Activated CD4-positive, alpha-beta T cell treated with anti-CD3 and anti-CD28 coated beads, Interleukin-2, Interleukin-6, amounts not matched to agents 100 ng/mL and 50 ng/mL, durations not matched to agents 16 hours and 8 hours (primary cell): ENCODE results near the gene LCN6.
A peak's percentile ranks its signal among the peaks of the same experiment; 100 is the strongest.

Experiments used
- DNase-seq: peaks from one replicate; pipeline ENCODE4 v3.0.0-alpha.2; 2020

LCN6 gene

DNA sequence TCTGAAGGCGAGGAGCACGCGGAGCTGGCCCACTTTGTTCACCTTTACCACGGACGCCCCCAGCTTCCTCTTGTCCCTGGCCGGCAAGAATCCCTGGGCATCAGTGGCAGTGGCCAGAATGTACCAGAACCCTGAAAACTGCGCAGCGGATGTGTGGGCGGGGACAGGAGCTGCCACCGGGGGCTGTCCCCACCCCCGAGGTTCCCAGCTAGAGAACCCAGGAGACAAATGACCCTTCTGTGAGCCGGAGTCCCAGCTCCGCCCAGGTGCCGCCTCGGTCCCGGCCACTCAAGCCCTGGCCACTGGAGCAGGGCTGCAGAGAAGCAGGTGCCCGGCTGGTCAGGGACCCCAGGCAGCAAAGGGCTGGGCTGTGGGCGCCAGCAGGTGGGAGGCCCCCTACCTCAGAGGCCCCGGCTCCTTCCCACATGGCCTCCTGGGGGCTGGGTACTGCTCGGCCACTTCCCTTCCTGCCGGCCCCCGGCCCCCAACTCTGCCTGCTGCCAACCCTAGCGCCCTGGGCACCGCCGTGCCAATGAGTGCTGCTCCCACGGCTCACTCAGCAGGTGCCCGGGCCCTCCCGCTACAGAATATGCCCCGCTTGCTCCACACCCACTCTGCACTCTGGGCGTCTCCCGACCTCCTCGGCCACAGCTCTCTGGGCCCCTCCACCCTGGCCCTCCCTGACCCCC is 6.3 kb downstream of the LCN6 start:
- peak; percentile 42 for DNase-seq

DNA sequence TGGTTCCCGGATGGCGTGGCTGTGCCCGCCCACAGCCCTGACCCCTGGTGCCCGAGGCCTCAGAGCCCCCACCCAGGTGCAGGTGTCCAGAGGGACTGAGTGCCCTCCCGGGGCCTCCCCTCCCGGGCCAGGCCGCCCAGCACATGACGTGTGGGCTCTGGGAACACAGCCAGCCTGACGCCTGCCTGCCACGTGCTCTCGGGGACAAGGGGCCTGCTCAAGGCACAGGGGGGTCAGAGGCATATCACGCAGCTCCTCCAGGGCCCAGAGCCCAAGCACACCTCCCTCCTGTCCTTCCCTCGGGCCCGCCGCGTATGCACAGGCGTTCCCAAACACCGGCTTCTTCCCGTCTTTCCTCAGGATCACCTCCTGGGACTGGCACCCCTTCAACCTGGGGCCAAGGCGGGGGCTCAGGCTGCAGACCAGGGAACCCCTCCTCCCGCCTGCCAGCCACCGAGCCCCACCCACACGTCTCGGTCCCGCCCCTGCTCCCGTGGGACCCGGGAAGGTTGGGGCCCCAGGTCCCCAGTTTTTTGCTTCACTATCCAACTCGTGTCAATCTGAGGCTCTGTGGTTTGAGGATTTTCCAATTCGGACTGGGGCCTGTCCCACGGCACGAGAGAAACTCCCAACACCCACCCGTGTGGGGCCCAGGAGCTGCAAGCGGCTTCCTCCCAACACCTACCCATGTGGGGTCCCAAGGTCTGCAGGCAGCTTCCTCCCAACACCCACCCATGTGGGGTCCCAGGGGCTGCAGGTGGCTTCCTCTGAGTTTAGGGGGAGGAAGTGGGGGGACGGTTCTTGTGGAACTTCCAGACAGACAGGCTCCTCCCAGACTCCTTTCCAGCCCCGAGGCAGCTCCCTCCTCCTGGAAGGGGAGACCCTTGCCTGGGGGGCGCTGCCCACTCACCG is 7.1 kb downstream of the LCN6 start:
- DNase-seq, result no peak

DNA sequence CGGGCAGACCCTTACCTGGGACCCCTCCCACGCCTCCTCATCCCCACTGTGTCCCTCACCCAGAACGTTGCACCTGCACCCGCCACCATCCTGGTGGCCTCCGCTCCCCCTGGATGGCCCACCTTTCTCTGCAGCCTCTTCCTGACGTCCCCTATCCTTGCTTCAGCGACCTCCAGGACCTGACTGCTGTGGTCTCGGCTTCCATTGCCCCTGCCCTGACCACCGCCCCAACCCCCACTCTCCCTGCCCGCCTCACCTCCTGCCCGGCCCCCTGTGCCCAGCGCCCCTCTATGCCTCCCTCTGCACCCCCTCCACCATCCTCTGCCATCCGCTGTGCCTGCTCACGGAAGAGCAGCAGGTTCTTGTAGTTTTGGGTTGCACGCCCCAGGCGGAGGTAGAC is 7.8 kb downstream of the LCN6 start:
- no peak for DNase-seq

DNA sequence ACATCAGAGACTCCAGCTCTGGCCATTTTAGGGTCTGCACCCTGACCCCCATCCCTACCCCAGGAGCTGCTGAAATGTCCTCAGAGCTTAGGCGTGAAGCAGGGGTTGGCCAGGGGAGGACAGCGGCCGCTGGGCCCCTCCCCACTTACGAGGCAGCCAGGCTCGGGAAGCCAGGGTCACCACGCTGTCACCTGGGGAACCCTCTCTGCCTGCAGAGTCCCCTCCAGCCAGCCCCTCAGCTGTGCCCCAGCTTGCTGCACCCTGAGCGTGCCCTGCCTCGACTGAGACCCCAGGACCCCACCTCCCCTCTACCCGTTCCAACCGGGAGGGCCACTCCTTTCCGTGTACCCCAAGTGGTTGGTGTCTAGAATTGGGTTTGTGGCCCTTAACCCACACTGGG is 8.3 kb downstream of the LCN6 start:
- no peak for DNase-seq

DNA sequence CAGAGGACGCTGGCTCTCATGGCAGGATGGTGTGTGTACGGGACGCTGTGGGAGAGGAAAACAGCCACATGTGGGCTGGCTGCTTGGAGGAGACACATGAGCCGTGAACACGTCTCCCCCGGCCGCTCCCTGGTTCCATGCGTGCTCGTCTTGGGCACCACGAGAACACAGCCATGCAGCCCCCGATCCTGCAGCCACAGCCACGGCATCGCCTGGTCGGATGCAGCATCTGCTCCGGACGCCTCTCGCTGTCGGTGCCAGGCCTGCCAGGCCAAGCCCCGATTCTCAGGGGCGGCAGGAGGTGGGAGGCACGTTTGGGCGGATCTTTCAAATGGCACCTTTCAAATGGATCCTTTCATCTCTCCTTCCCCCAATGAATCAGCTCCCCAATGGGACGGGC is 8.8 kb downstream of the LCN6 start:
- DNase-seq, result no peak

DNA sequence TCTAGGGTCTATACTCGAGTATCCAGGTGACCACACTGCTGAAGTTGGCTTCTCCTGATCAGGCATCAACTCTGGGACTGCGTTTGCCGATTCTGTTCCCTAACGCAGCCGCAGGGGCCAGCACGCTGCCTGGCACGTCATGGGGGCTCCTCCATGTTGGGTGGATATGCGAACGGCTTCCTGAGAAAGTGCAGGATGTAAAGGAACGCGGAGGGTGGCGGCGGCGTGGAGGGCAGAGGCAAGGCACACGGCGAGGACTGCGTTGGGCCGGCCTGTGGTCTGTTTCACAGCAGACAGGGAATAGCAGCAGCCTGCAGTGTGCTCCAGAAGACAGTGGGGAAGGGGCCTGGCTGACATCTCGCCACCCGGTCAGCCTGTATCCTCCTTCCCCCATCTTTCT is 9.4 kb downstream of the LCN6 start:
- DNase-seq, result no peak

DNA sequence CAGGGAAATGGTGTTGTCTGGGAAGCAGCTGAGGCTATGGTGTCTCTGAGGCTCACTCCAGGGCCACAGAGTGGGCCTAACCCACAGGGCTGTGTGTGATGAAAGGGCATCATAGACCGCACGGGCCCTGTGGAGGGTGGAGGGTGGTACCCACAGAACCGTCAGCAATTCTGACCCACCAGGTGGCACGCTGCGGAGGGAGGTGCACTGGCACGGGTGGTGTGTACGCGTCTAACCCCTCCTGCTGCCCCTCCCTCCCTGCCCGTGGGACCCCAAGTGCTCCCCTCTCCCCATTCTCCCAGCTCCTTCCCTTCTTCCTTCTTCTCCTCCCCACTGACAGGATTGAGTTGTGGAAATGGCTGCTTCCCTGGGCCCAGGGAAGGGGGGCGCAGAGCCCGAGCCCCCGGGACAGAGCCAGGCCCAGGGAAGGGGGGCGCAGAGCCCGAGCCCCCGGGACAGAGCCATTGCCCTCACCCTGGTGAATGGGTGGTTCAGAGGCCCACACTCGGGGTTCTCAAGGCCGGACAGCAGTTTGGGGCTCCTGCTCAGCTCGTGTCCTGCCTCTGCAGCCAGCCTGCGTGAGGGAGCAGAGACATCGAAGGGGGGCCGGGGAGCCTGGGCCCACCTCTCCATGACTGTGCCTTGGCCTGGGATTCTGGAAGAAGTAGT is 12.4 kb downstream of the LCN6 start:
- DNase-seq, result no peak

DNA sequence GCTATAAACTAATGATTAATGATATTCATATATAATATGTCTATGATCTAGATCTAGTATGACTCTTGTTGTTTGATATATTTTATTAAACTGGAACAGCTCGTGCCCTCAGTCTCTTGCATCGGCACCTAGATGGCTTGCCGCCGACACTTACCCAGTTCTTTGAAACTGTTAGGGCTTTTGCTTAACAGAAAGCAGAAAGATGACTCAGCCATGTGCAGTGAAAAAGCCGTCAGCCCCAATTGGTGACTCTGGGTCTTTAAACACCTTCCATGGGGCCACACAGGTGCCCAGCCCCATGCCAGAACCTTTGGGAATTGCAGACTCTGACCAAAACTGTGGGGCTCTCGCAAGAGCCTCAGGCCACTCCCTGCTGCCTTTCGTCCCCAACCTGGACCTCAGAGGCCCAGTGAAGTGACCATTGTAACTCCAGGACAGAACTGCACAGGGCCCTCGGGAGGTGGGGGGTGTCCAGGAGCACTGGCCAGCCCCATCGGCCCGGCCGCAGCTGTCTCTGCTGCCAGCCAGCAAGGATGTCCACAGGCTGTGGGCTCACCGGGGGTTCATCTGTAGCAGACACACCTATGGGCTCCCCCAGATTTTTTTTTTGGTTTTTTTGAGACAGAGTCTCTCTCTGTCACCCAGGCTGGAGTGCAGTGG is 13.4 kb downstream of the LCN6 start:
- DNase-seq, result peak; percentile 57

DNA sequence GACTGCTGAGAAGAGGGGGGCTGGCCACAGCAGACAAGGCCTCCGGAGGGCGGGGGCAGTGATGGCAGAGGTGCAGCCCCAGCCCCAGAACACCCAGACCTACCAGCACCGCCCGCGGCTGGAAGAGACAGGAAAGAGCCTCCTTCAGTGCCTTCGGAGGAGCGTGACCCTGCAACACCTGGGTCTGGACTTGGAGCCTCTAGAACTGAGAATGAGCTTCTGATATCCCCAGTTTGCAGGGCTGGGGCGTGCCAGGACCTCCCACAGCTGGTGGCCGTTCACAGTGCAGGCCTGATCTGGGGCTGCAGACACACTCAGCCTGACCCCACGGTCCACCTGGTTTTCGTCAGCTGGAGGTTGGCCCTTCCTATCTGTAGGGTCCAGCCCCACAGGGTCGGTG is 14.7 kb downstream of the LCN6 start:
- DNase-seq, result no peak

DNA sequence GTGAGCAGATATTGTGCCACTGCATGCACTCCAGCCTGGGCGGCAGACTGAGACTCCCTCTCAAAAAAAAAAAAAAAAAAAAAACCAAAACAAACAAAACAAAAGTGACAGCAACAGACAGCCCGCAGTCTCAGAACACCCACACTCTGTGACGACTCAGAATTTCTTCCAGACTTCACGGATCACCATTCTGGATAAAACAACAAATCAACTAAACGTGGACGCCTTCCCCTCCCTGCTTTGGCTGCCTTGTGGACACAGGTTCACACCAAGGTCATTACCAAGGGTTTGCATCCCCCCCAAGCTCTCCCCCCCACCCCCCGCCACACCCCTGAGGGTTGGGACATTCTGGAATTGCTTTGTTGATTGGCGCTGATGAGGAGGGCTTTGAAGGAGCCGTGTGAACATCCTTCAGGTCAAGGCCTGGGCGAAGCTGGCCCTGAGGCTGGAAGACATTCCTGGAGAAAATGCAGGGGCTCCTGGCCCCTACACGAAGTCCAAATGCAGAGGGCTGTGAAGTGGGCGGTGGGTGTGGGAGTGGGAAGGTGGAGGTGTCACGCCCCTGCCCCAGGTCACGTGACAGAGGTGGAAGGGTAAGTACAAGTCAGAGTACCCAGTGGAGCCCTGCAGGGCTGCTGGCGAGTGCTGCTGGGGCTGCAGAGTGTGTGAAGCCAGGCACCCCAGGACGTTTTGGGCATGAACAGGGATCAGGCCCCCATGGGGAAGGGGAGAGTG is 15.7 kb downstream of the LCN6 start:
- DNase-seq, result no peak

DNA sequence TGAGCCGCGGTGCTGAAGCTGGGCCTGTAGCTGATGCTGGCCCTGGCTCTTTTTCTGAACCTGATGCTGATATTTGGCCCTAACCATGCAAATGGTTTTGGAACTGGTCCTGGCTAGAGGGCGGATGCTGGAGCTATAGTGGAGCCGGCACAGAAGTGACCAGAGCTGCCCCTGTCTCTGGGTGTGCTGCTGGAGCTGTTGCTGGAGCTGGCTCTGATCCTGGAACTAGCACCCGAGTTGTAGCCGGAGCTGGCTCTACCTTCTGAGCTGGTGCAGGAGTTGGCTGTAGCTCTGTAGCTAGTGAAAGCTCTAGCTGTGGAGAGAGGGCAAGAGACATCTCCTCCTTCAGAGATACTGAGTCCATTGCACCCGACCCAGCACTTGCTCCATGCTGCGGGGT is 18.4 kb downstream of the LCN6 start:
- no peak for DNase-seq

DNA sequence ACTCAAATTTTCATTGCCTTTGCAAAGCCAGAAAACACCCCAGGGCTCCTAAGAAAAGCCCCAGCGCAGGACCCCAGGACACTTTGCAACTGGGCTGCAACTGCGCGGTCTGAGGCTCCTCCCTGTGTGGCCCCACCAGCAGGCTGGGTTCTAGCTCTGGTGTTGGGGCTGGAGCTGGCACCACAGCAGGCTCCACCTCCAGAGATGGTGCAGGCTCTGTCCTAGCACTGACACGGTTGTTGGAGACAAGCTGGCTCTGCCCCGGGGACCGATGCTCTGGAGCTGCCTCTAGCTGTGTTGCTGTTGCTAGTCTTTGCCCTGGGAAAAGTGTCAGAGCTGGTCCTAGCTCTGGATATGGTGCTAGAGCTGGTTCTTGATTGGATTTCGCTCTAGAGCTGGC is 19.2 kb downstream of the LCN6 start:
- peak; percentile 55 for DNase-seq

DNA sequence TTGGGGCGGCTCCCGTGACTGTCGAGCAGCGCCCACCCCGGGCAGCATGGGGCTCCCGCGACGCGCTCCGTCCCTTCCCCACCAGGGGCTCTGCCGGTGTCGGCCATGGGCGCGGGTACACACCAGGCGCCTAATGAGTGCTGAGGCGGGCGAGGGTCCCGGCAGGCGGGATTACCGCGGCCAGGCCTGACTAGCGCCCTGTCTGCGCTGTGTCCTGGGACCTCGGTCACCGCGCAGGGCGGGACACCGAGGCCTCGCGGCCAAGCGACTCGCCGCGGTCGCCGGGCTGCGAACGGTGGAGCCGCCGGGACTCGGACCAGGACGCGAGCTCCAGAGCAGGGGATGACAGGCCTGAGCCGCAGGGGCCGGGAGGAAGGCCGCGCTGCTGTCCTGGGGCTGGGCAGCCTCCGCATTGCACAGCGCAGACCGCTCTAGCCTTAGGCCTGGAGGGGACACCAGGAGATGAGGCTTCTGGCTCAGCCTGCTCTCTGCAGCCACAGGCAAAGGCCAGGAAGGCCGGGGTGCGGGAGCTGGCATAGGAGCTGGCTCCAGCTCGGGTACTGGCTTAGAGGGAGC is 19.7 kb downstream of the LCN6 start:
- DNase-seq, result peak; percentile 26

DNA sequence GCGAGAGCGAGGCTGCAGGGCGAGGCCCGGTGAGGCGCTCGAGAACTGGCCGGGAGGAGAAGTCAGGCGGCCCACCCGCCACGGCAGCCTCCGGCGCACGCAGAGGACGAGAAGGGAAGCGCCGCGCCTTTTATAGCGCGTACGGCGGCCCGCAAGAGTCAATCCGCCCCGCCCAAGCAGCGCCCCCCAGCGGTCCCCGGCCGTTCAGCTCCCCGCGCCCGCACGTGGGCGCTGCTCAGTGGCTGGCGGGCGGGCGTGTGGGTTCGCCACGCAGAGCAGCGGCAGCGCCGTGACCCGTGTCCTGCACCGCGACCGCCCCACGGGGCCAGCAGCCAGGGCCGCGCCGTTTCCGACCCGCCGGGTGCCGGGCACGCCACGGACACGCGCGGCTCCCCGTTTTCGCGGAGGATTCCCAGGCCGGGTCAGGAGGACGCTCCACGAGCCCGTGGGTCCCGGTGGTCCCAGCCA is 20.2 kb downstream of the LCN6 start:
- peak; percentile 94 for DNase-seq

DNA sequence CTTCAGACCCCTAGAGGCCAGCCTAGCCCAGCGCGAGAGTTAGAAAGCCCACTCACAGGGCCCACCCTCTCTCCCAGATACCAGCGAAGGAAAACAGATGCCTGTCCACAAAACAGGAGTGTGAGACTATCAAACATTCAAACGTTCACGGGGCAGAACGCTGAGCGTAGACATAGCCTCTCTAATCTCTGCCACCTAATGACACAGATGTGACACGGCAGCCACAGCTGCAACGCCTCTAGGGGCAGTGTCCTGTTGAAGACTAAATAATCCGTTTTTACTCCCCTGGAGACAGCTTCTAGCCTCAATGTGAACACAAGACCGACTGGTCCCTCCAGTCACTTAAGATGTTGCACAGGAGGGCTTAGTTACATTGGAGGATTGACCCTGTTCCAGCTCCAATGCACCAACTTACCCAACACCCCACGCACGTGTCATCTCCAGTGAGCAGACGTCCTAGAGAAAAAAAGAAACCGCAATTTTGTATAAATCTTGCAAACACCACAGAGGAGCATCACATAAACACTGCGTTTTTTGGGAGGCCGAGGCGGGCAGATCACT is 21.6 kb downstream of the LCN6 start:
- DNase-seq, result peak; percentile 66

DNA sequence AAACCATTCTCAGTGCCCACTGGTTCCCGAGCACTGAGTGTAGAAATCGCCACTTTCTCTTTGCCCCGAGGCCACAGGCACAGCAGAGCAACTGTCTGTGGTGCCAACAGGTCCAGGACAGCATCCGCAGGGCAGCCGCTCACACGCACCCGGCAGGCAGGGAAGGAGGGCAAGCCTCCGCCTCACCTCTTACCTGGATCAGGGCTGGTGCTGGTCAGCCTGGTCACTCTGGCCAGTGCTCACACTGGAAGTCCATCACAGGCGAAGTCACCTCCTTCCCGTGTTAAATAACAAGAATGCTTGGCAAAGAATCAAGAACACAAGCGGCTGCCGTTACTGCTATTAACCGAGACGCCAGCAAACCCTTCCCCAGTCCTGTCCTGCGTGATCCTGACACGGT is 22.2 kb downstream of the LCN6 start:
- DNase-seq, result peak; percentile 14

DNA sequence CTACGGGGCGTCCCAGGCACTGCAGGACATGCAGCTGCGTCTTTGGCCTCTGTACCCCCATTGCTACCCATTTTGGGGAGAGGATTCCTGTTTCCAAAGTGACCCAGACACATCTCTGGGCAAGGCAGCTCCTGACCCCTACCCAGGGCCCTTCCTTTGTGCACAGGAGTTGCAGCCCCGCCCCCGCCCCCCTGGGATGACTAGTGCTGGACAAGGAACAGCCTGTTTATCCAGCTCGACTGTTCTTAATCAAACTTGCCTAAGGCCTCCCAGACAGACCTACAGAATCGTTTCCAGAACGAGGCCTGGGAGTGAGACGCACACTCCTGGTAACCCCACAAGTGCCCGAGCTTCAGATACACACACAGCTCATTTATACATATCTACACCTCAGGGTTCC is 22.7 kb downstream of the LCN6 start:
- DNase-seq, result peak; percentile 13

DNA sequence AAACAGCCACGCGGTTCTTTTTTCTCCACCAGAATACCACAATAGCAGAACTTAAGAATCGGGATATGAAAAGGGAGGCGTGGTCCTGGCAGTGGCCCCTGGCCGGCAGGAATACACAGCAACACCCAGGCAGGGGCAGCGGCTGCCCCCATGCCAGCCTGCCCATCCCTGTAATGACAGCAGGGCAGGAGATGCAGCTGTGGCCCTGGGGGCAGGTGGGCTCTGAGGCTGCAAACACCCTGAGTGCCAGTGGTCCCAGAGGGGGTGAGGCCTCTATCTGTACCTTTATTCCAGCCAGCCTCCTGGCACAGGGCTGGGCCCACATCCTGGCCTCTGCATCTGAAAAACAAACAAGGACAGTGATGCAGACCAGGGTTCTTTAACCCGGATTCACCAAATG is 23.6 kb downstream of the LCN6 start:
- no peak for DNase-seq

DNA sequence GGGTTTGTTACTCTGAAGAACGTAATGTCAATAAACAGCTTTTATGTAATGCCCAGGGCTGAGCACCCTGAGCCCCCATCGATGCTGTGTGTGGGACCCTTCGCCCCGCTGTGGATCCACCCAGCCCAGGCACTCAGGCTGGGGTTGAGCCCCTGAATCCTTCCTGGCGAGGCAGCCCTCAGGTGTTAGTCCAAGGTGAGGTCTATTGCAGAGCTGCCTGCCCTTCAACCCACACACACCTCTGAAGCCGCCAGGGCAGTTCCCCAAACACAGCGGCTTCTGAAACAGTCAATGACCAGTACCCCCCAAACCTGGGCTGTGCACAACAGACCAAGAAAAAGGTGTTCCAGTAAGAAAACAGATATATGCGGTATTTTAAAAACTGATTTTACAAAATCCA is 24.3 kb downstream of the LCN6 start:
- DNase-seq, result no peak

DNA sequence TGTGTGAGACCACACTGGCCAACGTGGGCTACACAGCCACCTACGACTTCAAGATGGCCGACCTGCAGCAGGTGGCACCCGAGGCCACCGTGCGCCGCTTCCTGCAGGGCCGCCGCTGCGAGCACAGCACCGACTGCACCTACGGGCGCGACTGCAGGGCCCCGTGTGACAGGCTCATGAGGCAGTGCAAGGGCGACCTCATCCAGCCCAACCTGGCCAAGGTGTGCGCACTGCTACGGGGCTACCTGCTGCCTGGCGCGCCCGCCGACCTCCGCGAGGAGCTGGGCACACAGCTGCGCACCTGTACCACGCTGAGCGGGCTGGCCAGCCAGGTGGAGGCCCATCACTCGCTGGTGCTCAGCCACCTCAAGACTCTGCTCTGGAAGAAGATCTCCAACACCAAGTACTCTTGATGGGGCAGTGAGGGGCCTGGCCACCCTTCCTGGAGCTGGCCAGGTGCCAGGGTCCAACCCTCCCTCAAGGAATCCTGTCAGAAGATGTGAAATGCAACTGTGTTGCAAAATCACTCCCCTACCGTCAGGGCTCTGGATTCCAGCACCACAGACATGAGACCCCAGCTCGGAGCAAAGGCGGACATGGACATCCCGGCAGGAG is 24.9 kb downstream of the LCN6 start:
- DNase-seq, result no peak

DNA sequence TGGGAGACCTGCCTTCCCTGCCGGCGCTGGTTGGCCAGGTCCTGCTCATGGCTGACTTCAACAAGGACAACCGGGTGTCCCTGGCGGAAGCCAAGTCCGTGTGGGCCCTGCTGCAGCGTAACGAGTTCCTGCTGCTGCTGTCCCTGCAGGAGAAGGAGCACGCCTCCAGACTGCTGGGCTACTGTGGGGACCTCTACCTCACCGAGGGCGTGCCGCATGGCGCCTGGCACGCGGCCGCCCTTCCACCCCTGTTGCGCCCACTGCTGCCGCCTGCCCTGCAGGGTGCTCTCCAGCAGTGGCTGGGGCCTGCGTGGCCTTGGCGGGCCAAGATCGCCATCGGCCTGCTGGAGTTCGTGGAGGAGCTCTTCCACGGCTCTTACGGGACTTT is 25.4 kb downstream of the LCN6 start:
- peak; percentile 40 for DNase-seq
